Germinal center (tissue), 1 donor: ENCODE measurements around the gene RNASE11.
"Not testable (repeated sequence)": the region's sequence is repeated elsewhere in the genome, so short reads cannot be mapped to it uniquely, and the experiment has no call there.

Experiments
- DNase-seq: peaks from one replicate; pipeline ENCODE4 v3.0.0; 2012; ENCODE audit warnings: mixed read lengths, low spot score

The RNASE11 gene

GRCh38 chr14:20580242-20580641 is 7.6 kb downstream of the RNASE11 start:
- DNase-seq, result no peak

GRCh38 chr14:20578784-20579502 is 8.9 kb downstream of the RNASE11 start:
- no peak for DNase-seq

DNA sequence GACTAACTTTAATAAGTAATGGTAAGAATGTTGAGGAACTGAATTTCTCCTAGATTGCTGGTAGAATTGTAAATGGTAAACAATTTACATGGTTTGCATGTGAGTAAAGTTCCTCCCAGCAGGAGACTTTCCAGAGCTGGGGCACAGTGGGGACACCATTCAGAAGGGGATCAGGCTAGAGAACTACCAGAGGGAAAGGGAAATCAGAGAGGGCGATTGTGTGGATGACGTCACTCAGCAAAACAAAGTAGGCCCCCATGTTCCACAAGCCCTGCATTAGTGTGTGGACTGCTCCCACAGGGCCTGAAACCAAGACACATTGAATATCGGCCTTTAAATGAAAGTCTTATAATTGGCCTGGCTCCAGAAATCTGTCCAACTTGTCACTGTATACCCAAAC is 9.5 kb downstream of the RNASE11 start:
- no peak for DNase-seq

GRCh38 chr14:20572382-20572990 is 15.3 kb downstream of the RNASE11 start:
- DNase-seq, result not testable (repeated sequence)

GRCh38 chr14:20570720-20571119 is 17.1 kb downstream of the RNASE11 start:
- not testable (repeated sequence) for DNase-seq

DNA sequence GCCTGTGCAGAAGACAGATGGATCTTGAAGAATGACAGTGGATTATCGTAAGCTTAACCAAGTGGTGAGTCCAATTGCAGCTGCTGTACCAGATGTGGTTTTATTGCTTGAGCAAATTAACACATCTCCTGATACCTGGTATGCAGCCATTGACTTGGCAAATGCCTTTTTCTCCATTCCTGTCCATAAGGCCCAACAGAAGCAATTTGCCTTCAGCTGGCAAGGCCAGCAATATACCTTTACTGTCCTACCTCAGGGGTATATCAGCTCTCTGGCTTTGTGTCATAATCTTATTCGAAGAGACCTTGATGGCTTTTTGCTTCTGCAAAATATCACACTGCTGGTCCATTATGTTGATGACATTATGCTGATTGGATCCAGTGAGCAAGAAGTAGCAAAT is 17.9 kb downstream of the RNASE11 start:
- not testable (repeated sequence) for DNase-seq

DNA sequence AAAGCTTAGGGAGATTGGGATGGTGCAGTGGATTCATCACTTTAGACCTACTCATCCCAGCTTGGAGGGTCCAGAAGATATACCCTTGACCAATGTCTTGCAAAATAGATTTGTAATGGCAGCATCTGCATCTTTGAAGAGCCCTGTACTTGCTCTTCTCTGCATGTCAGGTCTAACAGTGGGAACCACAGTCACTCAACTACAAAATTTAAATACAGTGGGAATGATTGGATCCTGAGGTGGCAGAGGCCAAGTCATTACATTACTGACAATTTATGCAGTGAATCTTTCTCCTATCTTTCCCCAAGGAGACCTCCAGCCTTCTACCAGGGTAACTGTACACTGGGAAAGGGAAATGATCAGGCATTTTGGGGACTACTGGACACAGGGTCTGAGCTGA is 18.7 kb downstream of the RNASE11 start:
- DNase-seq, result no peak

DNA sequence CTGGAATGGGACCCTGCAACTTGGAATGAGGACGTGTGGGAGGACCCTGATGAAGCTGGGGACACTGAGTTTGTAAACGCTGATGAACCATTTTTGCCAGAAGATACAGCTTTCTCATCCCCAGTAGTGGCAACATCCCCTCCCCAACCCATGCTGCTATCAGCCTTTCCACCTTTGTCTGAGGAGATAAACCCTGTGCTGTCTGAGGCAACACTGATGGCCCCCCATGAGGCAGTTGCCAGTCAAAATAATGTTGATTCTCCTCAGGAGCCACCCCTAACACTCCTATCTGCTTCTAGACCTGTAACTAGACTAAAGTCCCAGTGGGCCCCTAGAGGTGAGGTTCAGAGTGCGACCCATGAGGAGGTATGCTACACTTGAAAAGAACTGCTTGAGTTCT is 19.4 kb downstream of the RNASE11 start:
- no peak for DNase-seq

GRCh38 chr14:20567199-20567598 is 20.6 kb downstream of the RNASE11 start:
- not testable (repeated sequence) for DNase-seq

DNA sequence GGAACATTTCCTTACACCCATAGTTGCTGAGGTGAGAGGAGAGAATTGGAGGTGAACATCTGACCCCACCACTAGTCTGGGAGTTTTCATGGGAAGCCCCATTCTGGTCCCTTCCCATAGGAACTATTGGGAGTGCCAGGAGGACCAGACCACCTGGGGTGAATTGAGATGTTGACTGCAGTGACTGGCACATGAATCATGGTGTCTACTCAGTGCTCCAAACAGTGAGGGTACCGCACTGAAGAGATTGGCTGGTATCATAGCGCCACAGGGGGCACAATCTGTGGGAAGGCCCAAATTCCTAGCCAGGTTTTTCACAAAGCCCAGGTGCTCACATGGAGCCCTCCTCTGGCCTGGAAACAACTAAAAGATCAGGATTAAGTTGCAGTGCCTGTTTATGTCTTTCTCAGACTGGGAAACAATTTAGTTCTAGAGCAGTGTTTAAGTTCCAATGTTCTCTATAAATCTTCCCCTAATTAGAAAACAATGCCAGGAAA is 23.3 kb downstream of the RNASE11 start:
- no peak for DNase-seq

GRCh38 chr14:20563971-20564370 is 23.8 kb downstream of the RNASE11 start:
- DNase-seq, result no peak

DNA sequence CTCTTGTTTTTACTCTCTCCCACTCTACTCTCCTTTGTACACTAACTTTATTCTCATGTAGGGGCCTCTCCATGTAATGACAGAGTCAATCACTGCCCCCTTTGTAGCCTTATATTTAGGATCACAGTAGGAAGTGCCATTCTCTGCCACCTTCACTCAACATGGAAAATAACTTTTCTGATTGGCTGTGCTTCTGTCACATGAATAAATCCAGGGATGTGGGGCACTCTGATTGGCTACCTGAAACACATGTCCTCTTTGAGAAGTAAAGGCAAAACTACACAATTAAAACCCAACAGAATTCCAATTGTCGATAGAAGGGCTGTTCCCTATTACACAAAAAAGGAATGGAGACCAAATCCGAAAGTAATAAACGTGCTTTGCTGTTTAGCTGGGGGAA is 26.8 kb downstream of the RNASE11 start, which contains the start of gene RNASE9:
TSS of gene RNASE9 (minus strand) at position 87 of the 400 bp plus-strand sequence.
- DNase-seq, result no peak

DNA sequence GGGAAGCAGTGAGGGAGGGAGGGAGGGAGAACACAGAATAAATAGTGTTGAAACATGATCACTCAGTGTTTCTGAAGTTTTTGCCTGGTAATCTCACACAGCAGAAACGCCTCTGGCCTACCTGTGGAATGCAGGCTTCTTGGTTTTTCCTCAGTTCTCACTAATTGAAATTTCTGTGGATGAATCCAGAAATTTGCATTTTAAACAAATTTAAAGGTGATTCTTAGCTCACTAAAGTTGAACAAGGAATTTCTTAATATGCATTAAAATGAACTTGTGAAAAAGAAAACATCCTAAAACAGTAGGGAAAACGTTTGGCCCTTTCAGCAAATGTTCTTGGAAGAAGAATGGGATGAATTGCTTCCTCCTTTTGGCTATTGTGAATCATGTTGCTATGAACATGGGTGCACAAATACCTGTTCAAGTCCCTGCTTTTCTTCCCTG is 28.3 kb downstream of the RNASE11 start:
- DNase-seq, result no peak

DNA sequence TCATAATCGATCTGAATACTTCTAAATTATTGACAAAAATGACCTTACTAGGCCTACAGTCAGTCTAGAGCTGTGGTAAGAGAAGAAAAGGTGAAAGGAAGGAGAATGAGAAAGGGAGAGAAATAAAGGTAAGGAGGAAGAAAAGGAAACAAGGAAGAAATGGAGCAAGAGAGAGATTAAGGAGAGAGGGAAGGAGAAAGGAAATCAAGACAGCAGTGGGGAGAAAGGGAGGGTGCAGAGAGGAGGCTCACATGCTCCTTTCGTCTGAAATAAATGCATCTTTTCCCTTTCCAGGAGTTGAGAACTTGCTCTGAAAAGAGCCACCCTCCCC is 30.6 kb downstream of the RNASE11 start:
- no peak for DNase-seq

- no peak for DNase-seq
Observed at GRCh38 chr14:20556500-20557211, 31.1 kb downstream of the RNASE11 start.

GRCh38 chr14:20555845-20556244 is 32.0 kb downstream of the RNASE11 start:
- no peak for DNase-seq

GRCh38 chr14:20553024-20553423 is 34.8 kb downstream of the RNASE11 start:
- DNase-seq, result no peak

DNA sequence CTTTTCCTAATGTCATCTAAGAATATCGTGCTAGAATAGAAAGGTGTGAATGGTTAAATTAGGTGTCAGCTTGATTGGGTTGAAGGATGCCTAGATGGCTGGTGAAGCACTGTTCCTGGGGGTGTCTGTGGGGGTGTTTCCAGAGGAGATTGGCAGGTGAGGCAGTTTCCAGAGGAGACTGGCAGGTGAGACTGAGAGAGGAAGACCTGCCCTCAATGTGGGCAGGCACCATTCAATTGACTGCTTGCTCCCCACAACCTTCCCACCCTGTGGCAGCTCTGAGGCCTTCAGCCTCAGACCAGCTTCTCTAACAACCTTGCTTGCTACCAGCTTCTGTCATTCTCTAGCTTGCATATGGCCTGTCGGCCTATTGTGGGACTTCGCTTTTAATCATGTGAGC is 36.2 kb downstream of the RNASE11 start:
- DNase-seq, result no peak

GRCh38 chr14:20550926-20551325 is 36.9 kb downstream of the RNASE11 start:
- no peak for DNase-seq

DNA sequence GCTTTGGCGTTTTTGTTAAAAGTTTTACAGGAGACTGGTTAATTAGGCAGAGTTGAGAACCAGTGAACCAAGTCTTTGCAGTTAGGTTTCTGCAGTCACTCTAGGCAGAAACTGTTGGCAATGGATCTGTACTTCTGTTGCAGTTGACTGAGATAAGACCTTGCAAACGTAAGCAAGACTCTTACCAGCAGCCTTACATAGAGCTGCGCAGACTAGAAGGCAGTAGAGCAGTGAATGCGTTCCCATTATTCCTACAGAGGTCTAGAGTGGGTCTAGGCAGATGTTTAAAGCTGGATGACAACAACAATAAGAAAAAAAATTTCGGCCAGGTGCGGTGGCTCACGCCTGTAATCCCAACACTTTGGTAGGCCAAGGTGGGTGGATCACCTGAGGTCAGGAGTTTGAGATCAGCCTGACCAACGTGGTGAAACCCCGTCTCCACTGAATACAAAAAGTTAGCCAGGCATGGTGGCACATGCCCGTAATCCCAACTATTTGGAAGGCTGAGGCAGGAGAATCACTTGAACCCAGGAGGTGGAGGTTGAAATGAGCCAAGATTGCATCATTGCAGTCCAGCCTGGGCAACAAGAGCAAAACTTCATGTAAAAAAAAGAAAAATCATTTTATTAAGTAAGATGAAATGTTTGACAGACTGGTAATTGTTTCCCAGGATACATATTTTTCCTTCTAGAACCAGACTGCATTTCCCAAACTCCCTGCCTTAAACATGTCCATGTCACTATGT is 39.2 kb downstream of the RNASE11 start:
- DNase-seq, result no peak

DNA sequence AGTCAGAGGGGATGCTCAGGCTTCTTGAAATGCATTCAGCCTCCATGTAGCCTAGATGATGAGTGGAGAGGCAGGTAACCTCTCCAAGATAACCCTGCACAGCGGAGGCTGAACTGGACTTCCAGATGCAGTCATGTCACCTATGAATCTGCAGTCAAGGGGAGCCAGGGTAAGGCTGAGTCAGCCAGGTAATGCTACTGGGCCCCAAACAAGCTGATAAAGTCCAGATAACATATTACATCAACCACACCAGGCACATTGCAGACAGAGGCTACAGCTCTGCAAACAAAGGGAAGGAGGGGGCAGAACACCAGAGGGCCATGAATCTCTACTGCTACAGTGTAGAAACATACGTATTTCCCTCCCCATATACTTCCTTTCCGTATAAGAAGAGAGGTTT is 40.9 kb downstream of the RNASE11 start:
- DNase-seq, result no peak

DNA sequence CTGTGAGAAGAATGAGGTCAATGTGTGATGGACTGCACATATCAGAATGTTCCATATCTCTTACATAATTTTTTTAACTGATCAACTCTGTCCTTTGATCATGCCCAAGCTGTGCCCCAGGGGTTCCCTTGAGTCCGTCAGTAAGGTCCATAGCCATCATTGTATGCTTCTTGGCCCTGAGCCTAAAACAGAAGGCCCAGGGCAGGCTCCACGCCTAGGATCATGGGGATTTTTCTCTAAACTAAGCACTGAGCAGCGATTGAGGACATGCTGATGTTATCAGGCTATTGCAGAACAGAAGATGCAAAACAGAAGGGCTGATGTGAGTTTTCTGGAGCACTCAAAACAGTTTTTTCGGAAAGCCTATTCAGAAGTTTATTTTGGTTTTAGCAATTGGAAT is 47.9 kb downstream of the RNASE11 start:
- no peak for DNase-seq
